ENCODE data around the gene CHCHD2. TPM values are rescaled to one million over a fixed set of nuclear protein-coding genes. Genes with fewer than 3 reads are reported as not detected.
A peak's percentile ranks its signal among the peaks of the same experiment; 100 is the strongest.

CHCHD2 gene
- total and polyA plus RNA-seq, 9 of the 15 experiments (the other 6 are each of a cell fraction or from before 2014, with no cell fraction given) = 145 to 1,044 (median 648) TPM

DNA sequence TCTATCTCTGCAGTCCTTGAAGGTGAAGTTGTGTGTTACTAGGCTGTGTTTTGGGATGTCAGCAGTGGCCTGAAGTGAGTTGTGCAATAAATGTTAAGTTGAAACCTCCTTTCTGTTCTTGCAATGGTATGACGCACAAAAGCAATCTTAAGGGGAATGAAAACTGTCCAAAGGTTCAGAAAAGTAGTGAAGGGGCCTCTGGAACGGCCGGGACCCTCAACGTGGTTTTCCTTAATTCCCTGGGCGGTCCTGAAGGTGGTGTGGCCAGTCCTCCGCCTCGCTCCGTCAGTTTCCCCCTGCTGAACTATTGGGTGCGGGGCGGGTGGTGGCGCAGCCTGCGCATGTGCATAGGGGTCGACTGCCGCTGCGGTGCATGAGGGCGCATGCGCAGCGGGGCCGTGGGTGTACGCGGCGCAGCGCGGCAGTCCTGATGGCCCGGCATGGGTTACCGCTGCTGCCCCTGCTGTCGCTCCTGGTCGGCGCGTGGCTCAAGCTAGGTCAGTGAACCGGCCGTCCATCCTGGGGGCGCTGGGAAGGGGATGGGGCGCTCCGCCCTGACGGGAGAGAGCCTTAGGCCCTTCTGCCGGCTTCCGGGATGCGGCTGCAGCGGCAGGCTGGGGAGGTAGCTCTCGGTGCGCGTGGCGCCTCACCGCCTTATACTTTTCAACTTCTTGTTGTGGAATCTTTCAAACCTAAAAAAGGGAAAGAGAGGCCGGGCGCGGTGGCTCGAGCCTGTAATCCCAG, 42.2 kb downstream of the CHCHD2 start, which contains the start of gene SUMF2 (continued):
- TF ChIP-seq LCOR (CRISPR knock-in tag; IDR thresholded peaks at IDR 0.05) (no peak), ARHGAP35 (IDR thresholded peaks at IDR 0.05; ENCODE audit: partially characterized antibody) (no peak), ZNF197 (CRISPR knock-in tag; IDR thresholded peaks at IDR 0.05; ENCODE audit: low read depth) (no peak), TRIM24 (IDR thresholded peaks at IDR 0.05) (no peak), ZNF668 (CRISPR knock-in tag; IDR thresholded peaks at IDR 0.05) (peak; percentile 13; the same call in 1 of the 2 replicates), NFXL1 (CRISPR knock-in tag; IDR thresholded peaks at IDR 0.05) (no peak), PRMT5 (CRISPR knock-in tag; IDR thresholded peaks at IDR 0.05) (no peak), KDM4B (IDR thresholded peaks at IDR 0.05; ENCODE audit: borderline replicate concordance in 2 of 2, low read depth in 1 of 2) (no peak), POLR3A (IDR thresholded peaks at IDR 0.05; ENCODE audit: borderline replicate concordance, extremely low read depth, insufficient read depth, insufficient read length) (no peak), SMARCB1 (IDR thresholded peaks at IDR 0.05; ENCODE audit: insufficient read length, low read depth) (no peak), IRF2 (CRISPR knock-in tag; IDR thresholded peaks at IDR 0.05) (no peak), ZNF436 (CRISPR knock-in tag; IDR thresholded peaks at IDR 0.05) (peak; percentile 70; the same call in 1 of the 2 replicates), CHD4 (IDR thresholded peaks at IDR 0.05; ENCODE audit: insufficient read depth, insufficient replicate concordance, low read depth, low read length, poor library complexity, severe bottlenecking) (no peak), HMGN3 (IDR thresholded peaks at IDR 0.05; ENCODE audit: borderline replicate concordance, extremely low read depth, insufficient read length, low read depth, low read length) (peak; percentile 97), ZNF780A (CRISPR knock-in tag; IDR thresholded peaks at IDR 0.05) (peak; percentile 73; the same call in 1 of the 2 replicates)
- TF ChIP-seq, protein P1, sequence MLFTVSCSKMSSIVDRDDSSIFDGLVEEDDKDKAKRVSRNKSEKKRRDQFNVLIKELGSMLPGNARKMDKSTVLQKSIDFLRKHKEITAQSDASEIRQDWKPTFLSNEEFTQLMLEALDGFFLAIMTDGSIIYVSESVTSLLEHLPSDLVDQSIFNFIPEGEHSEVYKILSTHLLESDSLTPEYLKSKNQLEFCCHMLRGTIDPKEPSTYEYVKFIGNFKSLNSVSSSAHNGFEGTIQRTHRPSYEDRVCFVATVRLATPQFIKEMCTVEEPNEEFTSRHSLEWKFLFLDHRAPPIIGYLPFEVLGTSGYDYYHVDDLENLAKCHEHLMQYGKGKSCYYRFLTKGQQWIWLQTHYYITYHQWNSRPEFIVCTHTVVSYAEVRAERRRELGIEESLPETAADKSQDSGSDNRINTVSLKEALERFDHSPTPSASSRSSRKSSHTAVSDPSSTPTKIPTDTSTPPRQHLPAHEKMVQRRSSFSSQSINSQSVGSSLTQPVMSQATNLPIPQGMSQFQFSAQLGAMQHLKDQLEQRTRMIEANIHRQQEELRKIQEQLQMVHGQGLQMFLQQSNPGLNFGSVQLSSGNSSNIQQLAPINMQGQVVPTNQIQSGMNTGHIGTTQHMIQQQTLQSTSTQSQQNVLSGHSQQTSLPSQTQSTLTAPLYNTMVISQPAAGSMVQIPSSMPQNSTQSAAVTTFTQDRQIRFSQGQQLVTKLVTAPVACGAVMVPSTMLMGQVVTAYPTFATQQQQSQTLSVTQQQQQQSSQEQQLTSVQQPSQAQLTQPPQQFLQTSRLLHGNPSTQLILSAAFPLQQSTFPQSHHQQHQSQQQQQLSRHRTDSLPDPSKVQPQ (CRISPR knock-in tag; IDR thresholded peaks at IDR 0.05; ENCODE audit: borderline replicate concordance) = no peak
- TF ChIP-seq, protein P2, sequence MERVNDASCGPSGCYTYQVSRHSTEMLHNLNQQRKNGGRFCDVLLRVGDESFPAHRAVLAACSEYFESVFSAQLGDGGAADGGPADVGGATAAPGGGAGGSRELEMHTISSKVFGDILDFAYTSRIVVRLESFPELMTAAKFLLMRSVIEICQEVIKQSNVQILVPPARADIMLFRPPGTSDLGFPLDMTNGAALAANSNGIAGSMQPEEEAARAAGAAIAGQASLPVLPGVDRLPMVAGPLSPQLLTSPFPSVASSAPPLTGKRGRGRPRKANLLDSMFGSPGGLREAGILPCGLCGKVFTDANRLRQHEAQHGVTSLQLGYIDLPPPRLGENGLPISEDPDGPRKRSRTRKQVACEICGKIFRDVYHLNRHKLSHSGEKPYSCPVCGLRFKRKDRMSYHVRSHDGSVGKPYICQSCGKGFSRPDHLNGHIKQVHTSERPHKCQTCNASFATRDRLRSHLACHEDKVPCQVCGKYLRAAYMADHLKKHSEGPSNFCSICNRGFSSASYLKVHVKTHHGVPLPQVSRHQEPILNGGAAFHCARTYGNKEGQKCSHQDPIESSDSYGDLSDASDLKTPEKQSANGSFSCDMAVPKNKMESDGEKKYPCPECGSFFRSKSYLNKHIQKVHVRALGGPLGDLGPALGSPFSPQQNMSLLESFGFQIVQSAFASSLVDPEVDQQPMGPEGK (CRISPR knock-in tag; IDR thresholded peaks at IDR 0.05; ENCODE audit: borderline replicate concordance) = no peak

Measured in K562 (cell line).